NT2/D1 (cell line): ENCODE data around the gene RANBP17.

Experiments
- SUZ12 ChIP-seq: IDR thresholded peaks from 2 replicates; pipeline ENCODE4 v1.6.1; 2011; ENCODE audit not compliant: insufficient read length, insufficient read depth; ENCODE audit errors: extremely low read depth
- YY1 ChIP-seq: IDR thresholded peaks from 2 replicates; pipeline ENCODE4 v1.6.1; 2011; ENCODE audit not compliant: insufficient read length, insufficient read depth

- TF ChIP-seq SUZ12: no peak
- TF ChIP-seq YY1: no peak
Observed at GRCh38 chr5:170960567-170960966, 98.7 kb downstream of the RANBP17 start.
